Measurements from ENCODE around the gene SWT1. TPM values are rescaled to one million over a fixed set of nuclear protein-coding genes. Genes with fewer than 3 reads are reported as not detected.
A peak's percentile ranks its signal among the peaks of the same experiment; 100 is the strongest.
"Not testable (repeated sequence)": the region's sequence is repeated elsewhere in the genome, so short reads cannot be mapped to it uniquely, and the experiment has no call there.

Gene SWT1
- total RNA-seq, 1 donor from 2014 or later, result 4.0 TPM

DNA sequence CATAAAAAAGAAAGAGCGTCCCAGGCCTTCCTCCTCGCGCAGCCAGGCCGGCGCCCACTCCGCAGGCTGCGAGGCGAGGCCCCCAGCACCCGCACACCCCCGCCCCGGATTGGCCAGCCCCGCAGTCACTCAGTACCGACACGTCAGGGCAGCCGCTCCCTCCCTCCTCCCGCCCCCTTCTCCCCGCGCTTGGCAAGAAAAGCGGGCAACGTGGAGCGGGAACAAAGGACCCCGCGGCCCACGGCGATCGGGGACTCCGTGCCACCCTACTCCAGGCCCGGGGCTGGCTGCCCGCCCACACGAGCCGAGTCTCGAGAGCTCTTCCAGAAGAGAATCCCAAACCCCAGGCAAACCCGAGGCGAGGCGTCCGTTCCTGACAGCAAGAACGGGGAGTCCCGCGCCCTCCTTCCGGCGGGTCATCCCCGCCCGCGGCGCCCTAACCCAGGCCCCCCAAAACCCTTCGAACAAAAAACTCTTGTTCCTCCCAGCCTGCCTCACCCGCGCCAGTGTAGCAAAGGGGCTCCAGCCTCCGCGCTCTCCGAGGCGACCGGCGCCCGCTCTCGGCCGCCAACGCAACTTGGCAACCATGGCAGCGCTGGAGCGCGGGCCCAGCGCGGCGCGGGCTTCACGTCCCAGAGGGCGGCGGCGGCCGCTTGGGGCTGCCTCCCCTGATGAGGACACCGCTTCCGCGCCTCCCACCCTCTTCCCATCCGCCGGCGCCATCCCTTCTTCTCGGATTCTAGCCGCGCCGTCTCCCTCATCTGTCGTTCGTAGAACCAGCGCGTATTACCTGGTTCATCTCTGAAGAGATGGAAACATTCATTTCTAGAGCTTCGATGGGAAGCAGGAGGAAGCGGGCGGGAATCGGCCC, 159.4 kb downstream of the SWT1 start:
- no peak for DNase-seq (ENCODE audit: extremely low read depth, low read depth, low spot score)

DNA sequence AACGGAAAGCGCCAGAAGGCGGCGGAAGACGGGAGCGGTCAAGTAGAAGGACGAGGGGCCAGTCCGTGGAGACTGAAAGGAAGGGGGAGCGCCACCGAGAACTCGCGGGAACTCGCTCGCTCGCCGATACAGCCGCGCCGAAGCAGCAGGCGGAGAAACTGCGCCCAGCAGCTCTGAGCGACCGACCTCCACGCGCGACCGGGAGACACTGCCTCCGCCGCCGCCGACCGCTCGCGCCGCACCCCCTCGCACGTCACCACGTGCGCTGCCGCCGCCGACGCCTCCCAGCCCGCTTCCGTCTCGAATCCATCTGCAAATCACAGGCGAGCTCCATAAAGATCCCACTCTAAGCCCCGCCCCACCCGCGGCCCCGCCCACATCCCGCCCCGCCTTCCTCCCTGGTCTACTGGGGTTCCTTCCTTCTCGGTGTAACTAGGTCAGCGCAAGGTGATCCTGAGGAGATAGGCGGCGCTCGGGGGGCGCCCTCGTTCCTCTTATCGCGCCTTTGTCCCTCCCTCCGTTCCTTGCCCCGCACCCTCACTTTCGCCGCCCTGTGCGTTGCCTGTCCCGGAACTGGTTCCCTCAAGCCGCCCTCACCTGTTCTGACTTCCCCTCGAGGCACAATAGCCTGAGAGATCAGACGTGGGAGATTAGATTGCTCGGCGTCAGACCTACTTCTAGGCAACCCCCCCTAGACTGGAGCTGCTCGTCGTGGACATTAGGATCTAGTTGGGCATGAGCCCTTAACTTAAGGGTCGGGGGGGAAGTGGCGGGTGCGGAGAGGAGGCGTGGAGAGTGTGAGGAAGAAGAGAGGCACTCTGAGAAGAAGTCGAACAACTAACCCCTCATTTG, 160.3 kb downstream of the SWT1 start, which contains the start of gene IVNS1ABP:
Gene IVNS1ABP (minus strand): TSS at position 210 of the 852 bp plus-strand sequence. CDS start 7,750 bp downstream, outside the sequence.
- peak; percentile 54 for DNase-seq (ENCODE audit: extremely low read depth, low read depth, low spot score)

DNA sequence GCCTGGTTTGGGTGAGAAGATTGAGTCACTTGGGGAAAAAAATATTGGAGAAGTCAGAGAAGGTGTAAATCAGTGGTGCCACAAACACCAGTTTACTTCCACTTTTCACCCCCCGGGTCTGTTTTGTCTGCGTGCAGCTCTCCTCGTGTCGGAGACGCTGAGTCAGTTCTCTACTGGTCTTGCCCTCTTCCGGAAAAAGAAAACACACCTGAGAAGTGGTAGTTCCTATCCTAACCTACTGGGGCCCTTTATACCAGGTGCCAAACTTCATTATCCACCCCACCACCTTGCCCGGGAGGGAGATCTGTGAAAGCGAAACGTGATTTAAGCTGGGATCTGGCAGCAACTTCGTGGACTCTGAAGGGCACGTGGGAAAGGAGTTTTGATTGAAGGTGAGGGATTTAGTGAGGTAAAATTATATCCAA, 160.9 kb downstream of the SWT1 start:
- no peak for DNase-seq (ENCODE audit: extremely low read depth, low read depth, low spot score)

DNA sequence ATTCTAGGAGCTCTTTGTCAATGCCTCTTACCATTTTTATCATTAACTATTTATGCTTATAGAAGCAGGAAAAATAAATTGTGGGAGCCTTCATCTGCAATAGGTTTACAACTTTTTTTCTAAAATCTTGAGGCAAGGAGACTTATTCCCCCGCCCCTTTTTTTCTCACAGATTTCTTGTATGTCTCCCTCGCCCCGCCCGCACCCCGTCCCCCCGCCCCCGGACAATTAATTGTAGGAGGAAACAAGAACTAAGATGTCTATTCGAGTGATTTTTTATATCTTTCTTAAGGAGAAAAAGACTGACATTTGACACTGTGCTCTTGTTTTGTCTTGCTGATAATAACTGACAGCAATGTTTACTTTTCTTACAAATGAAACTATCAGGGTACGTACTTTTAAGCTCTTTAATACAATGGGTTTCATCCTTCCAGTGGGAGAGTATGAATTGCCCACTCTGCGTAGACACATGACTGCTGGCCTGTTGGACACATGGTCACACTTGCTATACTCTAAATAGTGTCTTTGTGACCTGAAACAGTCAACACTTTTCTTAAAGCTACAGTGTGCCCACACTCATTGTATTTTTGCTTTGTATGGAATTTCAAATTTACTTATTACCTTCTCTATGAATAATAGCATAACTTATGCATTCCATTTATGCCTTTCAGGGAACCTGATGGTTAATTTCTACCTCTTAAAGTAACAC, 161.6 kb downstream of the SWT1 start:
- DNase-seq (ENCODE audit: extremely low read depth, low read depth, low spot score), result no peak

DNA sequence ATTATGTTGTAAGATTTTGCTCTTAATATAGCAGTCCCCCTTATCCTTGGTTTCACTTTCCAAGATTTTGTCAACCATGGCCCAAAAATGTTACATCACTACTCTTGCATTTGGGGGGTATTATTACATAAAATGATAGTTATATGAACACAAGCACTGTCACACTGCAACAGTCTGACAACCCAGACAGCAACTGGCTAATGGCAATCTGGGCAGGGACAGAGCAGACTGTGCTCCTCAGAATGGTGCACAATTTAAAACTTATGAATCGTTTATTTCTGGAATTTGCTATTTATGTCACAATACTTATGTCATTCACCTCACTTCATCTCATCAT, 162.1 kb downstream of the SWT1 start:
- no peak for DNase-seq (ENCODE audit: extremely low read depth, low read depth, low spot score)

DNA sequence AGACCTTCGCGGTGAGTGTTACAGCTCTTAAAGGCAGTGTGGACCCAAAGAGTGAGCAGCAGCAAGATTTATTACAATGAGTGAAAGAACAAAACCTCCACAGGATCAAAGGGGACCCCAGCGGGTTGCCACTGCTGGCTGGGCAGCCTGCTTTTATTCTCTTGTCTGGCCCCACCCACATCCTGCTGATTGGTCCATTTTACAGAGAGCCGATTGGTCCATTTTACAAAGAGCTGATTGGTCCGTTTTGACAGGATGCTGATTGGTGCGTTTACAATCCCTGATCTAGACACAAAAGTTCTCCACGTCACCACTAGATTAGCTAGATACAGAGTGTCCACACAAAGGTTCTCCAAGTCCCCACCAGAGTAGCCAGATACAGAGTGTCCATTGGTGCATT, 164.1 kb downstream of the SWT1 start:
- not testable (repeated sequence) for DNase-seq (ENCODE audit: extremely low read depth, low read depth, low spot score)

DNA sequence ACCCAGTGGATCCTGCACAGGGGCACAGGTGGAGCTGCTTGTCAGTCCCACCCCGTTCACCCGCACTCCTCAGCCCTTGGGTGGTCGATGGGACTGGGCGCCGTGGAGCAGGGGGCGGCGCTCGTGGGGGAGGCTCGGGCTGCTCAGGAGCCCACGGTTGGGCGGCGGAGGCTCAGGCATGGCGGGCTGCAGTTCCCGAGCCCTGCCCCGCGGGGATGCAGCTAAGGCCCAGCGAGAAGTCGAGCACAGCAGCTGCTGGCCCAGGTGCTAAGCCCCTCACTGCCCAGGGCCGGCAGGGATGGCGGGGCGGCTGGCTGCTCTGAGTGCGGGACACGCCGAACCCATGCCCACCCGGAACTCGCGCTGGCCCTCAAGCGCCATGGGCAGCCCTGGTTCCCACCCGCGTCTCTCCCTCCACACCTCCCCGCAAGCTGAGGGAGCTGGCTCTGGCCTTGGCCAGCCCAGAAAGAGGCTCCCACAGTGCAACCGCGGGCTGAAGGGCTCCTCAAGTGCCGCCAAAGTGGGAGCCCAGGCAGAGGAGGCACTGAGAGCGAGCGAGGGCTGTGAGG, 164.8 kb downstream of the SWT1 start:
- DNase-seq (ENCODE audit: extremely low read depth, low read depth, low spot score), result not testable (repeated sequence)

DNA sequence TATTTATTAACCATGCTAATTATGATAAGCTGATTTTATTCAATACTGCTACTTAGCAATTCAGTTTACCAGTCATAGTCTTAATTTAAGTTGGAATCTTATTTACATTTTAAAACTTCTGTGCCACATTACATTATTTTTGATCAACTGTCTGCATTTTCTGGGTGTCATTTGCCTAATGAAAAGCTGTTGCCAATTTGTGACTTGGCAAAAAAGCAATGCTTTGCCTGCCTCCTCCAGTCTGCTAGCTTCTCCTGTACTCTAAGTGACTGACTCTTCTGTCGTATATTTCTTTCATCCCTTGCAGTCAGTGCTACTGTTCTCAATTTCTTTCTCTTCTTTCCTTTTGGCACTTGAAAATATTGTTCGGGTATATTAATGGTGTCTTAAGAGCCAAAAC, 165.7 kb downstream of the SWT1 start:
- DNase-seq (ENCODE audit: extremely low read depth, low read depth, low spot score), result no peak

DNA sequence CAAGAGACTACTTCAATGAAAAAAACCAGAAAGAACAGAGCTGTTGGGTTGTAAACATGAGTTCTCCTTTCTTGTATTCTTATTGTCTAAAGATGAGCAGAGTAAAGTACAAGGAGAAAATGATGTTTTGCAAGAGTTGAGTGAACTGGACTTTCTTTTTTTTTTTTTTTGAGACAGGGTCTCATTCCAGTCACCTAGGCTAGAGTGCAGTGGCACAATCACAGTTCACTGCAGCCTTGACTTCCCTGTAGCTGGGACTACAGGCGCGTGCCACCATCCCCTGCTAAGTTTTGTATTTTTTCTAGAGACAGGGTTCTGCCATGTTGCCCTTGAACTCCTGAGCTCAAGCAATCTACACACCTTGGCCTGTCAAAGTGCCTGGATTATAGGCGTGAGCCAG, 167.2 kb downstream of the SWT1 start:
- no peak for DNase-seq (ENCODE audit: extremely low read depth, low read depth, low spot score)

DNA sequence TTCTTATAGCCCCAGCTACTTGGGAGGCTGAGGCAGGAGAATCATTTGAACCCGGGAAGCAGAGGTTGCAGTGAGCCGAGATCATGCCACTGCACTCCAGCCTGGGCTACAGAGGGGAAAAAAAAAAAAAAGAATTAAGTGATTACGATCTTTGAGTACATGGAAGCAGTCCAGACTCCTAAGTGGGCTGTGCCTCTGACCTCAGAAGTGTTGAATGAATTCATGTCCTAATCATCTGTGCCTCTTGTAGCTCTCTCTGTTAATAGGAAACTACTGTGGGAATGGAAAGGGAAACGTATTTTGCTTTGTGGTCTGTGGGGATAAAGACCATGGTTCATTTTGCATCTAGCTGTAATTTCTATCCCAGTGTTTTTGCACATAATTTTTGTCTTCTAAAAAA, 168.4 kb downstream of the SWT1 start:
- no peak for DNase-seq (ENCODE audit: extremely low read depth, low read depth, low spot score)

DNA sequence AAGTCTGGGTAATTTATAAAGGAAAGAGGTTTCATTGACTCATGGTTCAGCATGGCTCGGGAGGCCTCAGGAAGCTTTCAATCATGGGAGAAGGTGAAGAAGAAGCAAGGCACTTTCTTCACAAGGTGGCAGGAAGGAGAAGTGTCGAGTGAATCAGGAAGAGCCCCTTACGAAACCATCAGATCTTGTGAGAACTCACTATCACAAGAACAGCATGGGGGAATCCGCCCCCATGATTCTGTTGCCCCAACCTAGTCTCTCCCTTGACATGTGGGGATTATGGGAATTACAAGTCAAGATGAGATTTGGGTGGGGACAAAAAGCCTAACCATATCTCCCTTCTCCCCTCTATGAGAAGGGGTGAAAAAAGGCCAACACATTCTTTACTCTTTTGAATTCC, 171.3 kb downstream of the SWT1 start:
- no peak for DNase-seq (ENCODE audit: extremely low read depth, low read depth, low spot score)

DNA sequence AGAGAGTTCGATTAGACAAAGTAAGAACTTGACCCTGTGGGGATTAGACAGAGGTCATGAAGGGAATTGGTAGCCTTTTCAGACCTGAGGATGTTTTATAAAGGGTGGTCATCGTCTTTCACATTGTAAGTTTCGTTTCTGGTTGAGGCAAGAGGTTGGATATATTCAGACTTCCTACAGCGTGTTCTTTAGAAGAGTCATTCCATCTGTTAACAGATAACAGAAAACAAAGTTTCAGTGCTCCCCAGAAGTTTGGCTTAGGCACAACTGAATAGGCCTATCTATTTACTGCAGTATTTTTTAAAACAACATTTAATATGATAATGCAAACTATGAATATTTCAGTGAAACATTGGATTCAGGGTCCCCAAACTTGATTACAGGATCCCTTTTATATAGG, 177.2 kb downstream of the SWT1 start:
- DNase-seq (ENCODE audit: extremely low read depth, low read depth, low spot score), result no peak

DNA sequence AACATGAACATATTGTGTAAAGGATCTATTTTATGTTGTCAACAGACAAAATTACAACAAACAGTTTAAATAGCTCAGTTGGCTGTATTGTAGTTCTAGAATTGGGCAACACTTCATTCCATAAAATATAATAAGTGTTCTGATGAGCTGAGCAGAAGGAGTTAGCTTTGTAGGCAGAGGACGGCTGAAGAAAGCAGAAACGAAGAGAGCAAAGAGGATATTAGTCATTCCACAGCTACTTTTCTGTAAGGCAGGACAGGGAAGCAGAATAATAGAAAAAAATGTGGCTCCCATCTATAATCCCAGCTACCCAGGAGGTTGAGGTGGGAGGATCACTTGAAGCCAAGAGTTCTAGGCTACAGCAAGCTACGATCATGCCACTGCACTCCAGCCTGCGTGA, 180.3 kb downstream of the SWT1 start:
- no peak for DNase-seq (ENCODE audit: extremely low read depth, low read depth, low spot score)

DNA sequence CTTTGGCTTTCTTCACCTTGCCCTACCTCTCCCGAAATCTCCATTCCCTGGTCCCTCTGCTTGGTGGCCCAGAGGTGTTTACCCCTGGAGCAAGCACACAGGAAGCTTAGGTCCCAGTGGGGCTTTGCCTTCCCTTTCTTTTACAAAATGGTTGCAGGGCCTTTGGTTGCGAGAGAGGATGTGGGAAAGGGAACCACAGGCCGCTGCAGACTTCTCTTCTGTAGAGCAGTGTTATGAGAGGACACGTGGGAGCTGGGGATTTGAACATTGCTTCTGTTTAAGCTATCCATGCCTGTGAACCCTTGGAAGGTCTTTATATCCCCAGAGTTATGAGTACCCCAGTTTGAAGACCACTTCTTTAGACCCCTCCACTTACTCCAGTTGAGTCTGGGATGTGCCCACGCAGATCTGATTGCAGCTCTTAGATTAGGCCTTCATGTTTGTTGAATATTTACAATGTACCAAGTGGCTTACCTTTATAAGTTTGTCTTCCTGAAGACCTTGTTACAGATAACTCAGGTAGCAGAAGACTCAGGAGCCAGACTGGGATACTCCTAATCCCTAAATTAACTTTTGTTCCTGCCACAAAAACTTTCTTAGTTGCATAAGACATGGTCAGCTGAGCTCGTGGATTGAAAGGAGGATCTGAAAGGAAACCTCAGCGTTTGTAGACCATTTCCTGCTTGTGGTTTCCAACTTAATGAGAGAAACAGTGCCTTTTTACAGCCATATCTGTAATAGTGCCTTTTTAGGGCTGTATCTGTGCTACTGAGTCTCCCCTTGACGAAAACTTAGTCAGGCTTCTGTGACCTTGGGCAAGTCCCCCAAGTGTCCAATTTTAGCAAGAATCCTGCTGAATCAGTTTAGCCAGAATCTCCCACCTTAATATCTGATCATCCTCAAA, 182.0 kb downstream of the SWT1 start:
- DNase-seq (ENCODE audit: extremely low read depth, low read depth, low spot score), result no peak

DNA sequence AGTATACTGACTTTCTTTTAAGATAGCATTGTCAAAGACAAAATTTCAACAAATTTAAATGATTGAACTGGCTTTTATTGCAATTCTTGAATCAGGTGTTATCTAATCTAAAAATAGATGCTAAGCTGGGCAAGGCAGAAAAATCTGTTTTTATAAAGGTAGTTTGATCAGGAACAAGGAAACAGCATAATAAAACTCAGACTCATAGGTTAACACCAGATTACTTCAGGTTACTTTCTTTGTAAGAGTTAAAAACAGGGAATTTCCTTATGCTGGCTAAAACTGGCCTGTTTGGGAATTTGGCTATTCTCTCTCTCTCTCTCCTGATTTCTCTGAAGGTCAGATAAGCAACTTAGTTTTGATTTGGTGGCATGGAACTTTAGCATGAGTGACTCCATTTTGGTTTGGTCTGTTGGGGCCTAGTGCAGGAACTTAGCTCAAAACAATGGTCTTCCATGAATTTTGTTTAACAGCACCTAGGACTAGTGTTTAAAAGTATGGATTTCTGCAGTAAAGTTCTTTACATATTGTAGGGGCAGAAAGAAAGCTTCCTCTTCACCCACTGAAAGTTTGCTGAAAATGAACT, 184.3 kb downstream of the SWT1 start:
- DNase-seq (ENCODE audit: extremely low read depth, low read depth, low spot score), result no peak
